ENCODE measurements around the gene IL13.
"Not testable (repeated sequence)": the region's sequence is repeated elsewhere in the genome, so short reads cannot be mapped to it uniquely, and the experiment has no call there.

IL13 gene

DNA sequence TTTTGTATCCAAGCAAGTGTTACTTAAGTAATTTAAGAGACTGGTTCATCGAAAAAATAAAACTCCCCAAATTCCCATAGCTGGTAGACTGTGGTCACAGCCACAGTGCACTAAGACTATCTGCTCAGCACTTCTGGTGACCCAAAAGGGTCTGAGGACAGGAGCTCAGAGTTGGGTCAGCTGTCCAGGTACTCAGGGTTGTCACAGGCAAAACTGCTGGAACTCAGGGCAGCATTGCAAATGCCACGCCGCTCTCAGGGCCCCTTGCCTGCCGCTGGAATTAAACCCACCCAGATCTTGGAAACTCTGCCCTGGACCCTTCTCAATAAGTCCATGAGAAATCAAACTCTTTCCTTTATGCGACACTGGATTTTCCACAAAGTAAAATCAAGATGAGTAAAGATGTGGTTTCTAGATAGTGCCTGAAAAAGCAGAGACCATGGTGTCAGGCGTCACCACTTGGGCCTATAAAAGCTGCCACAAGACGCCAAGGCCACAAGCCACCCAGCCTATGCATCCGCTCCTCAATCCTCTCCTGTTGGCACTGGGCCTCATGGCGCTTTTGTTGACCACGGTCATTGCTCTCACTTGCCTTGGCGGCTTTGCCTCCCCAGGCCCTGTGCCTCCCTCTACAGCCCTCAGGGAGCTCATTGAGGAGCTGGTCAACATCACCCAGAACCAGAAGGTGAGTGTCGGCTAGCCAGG is at the start of gene IL13:
TSS of gene IL13 (plus strand) at position 498 of the 705 bp plus-strand sequence. CDS start at position 512, 14 bp downstream.
- DNase-seq (ENCODE audit: insufficient read length, low spot score) (no peak), FAIRE-seq (no peak)

DNA sequence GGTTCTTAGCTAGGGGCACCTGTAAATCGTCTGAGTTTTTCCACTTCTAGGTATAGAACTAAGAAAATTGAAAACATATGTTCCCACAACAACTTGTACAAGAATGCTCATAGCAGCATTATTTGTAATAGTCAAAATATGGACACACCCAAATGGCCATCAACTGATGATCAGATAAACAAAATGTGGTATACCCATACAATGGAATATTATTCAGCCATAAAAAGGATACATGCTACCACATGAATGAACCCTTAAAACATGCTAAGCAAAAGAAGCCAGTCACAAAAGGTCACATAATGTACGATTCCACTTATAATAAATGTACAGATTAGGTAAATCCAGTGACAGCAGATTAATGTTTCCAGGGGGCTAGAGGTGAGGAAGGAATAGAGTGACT is 46.0 kb upstream of the IL13 start:
- no peak for DNase-seq (ENCODE audit: insufficient read length, low spot score)
- no peak for FAIRE-seq

DNA sequence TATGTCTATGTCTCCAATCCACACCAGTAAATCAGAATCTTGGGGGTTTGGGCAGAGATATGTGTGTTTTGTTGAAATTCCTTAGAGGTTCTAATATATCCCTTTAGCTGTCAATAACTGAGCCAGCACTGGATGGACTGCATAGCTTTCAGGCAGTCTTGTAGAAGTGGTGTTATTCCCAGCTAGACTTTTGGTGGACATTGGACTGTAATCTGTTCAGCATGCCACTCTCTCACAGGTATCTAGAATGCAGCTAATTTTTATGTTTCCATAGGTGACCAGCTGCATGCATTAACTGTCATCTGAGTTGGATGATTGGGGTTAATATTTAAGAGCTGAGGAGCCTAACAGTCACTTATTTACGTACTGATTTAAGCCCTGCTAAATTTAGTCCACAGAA is 45.1 kb upstream of the IL13 start:
- DNase-seq (ENCODE audit: insufficient read length, low spot score) (no peak), FAIRE-seq (no peak)

DNA sequence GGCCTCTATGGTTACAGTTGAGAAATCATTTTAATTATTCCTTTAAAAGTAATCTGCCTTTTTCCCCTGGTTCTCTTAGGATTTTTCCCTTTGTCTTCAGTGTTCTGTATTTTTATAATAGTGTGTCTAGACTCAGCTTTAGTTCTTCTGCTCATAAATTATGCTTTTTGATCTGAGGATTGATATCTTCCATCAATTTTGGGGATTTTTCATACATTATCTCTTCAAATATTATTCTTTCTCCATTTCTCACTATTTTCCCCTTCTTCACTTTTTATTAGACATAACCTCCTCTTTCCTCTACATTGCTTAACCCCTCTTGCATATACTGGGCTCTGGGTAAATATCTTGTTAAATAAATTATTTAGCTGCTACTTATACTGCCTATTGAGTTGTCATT is 36.3 kb upstream of the IL13 start:
- DNase-seq (ENCODE audit: insufficient read length, low spot score) (no peak), FAIRE-seq (no peak)

DNA sequence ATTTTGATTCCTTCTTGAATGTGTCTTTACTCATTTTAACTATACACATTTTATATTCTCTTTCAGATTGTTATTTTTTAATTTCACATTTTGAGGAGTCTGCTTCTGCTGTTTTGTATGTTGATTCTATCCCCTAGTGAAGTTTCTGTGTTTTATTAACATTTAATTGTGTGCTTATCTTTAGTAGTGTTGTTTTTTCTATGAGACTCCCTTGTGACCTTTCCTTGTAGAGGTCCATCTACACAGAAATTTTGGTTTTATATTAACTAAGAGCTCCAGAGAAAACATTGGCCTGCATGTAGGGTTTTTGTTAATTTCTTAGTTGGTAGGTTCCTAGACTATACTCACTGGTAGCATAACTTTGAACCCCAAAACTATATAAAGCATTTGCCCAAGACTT is 35.4 kb upstream of the IL13 start:
- FAIRE-seq (no peak), DNase-seq (ENCODE audit: insufficient read length, low spot score) (no peak)

DNA sequence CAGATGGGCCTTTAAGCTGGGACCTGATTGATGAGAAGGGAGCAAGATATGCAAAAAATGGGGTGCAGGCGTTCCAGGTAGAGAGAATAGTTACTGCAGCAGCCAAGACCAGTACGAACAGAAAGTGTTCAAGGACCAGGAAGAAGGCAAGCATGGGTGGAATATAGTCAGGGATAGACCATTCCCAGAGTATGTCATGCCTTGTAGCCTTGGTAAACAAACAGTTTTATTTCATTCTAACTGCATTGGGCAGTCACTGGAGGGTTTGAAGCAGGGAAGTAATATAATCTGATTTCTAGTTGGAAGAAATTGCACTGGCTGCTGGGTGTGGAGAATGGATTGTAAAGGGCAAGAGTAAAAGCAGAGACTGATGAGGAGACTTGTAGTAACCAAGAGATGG is 30.5 kb upstream of the IL13 start:
- no peak for FAIRE-seq
- no peak for DNase-seq (ENCODE audit: insufficient read length, low spot score)

DNA sequence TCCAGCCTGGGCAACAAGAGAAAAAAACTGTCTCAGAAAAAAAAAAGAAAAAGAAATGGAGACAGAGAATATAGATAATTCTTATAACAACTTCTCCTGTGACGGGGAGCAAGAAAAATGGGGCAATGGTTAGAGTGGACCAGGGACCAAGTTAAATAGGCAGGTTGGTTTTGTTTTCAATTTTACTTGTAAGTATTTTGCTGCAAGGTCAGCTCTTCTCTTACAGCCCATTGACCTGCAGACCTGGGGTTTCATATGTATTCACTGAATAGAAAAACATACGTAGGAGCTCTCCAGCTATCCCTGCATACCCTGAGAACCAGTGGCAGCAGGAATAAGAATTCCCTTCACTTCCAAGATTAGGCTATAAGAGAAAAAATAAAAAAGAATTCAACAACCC is 29.2 kb upstream of the IL13 start:
- FAIRE-seq (no peak), DNase-seq (ENCODE audit: insufficient read length, low spot score) (no peak)

DNA sequence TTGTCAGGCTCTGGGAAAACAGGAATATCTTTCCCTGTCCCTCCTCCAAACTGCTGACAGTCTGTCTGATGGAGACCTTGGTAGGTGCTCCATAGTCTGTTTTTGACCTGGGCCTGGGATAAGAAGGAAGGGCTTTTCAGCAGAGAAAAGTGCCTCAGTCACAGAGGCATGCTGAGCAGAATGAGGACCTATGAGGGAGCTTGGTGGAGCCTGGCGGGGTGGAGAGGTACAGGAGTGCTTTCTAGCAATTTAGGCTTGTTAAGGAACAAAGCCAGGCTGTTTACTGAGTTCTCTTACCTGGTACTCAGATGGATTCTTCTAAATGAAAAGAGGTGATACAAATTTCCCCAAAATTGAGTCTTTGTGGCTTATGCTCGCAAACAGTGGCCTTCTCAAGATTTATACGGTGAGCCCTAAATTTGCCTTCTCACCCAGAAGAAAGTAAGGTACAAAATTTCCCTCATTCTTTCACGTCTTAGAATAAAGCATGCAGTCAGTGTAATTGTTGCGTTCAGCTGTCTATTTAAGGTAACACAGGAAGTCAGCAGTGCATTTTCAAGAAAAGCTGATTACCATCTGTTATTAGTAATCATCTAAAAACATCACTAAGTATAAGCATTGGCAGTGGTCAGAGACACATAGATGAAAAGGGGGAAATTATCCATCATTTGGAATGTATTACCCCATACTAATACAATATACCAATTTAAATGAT is 28.6 kb upstream of the IL13 start:
- DNase-seq (ENCODE audit: insufficient read length, low spot score) (no peak), FAIRE-seq (no peak)

DNA sequence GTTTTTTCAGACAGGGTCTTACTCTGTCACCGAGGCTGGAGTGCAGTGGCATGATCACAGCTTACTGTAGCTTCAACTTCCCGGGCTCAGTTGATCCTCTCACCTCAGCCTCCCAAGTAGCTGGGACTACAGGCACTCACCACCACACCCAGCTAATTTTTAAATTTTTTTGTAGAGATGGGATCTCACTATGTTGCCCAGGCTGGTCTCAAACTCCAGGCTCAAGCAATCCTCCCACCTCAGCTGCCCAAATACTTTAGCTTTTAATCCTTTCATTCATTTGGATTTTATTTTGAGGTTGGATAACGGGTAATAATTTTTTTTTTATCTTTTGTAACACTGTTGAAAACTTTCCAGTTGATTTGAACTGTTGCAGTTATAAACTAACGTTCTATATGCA is 24.4 kb upstream of the IL13 start:
- not testable (repeated sequence) for DNase-seq (ENCODE audit: insufficient read length, low spot score); FAIRE-seq

DNA sequence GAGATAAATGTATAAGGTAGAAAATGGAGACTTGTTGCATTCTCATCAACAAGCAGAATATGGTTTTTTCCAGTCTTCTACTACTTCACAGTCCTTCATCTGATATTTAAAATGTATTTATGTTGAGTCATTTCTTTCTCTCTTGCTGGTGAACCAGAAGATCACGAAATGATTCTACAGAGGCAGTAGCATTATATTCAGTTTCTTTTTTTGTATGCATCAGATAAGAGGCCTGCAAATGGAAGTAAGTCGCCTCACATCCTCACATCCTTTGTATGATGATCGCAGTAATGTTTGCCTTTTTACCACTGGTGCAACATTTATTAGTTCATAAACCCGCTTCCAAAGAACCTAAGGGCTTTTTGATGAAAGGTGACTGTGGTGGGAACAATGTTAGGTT is 22.1 kb upstream of the IL13 start:
- DNase-seq (ENCODE audit: insufficient read length, low spot score) (no peak), FAIRE-seq (no peak)

DNA sequence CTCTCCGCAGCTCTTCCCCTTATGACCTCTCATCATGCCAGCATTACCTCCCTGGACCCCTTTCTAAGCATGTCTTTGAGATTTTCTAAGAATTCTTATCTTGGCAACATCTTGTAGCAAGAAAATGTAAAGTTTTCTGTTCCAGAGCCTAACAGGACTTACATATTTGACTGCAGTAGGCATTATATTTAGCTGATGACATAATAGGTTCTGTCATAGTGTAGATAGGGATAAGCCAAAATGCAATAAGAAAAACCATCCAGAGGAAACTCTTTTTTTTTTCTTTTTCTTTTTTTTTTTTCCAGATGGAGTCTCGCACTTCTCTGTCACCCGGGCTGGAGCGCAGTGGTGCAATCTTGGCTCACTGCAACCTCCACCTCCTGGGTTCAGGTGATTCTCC is 20.7 kb upstream of the IL13 start:
- DNase-seq (ENCODE audit: insufficient read length, low spot score): no peak
- FAIRE-seq: no peak

DNA sequence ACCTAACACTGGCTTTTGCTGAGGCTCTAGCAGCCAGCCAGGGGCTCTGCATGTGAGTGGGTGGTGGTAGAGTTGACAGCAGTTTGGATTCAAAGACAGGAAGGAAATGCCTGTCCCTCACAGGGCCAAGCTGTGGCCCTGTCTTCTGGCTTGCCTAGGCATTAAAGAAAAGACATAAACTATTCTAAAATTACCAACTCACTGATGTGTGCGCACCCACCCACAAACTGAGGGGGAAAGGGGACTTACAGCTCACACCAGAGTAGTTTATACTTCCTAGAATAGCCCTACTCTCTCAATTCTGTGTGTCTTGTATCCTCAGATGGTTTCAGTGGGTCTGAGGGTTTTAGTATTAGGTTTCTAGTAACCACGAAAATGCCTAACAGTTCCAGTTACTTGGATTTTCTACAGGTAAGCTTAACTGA is 18.3 kb upstream of the IL13 start:
- FAIRE-seq (no peak), DNase-seq (ENCODE audit: insufficient read length, low spot score) (no peak)

DNA sequence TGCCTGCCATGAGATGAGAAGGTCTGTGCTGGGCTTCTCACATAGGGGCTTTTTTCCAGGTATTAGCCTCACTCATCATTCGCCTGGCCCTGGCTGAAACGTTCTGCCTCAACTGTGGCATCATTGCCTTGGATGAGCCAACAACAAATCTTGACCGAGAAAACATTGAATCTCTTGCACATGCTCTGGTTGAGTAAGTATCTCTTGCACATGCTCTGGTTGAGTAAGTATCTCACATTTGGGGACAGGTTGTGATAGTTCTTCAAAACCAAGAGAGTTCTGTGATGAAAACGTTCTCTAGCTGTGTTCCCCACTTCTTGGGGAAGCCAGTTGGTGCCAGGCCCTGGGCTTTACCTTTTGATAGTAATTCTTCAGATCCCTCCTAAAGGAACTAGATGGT is 17.4 kb upstream of the IL13 start:
- no peak for FAIRE-seq

DNA sequence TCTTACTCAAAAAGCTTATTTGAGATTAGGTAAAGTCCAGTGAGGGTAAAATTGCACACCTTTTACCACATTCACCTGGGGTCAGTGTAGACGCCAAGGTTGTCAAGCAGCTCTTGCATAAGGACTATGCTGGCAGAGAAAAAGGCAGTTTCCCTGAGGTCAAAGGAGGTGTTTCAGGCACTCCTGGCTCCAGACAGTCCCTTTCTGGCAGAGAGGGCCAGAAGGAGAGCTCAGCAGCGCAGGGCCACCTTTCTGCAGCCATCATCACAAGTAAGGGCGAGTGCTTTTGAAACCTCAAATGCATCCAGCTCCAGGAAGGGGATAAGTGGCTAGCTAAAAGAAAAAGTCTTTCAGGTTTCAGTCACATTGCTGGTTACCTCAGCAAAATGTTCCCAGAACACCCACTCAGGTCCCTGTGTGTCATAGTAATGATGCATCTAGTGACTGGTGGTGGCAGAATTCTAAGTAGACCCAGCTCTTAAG is 16.7 kb upstream of the IL13 start:
- DNase-seq (ENCODE audit: insufficient read length, low spot score) (no peak), FAIRE-seq (no peak)

More for the DNA sequence above, 17.4 kb upstream of the IL13 start:
- DNase-seq (ENCODE audit: insufficient read length, low spot score): no peak

DNA sequence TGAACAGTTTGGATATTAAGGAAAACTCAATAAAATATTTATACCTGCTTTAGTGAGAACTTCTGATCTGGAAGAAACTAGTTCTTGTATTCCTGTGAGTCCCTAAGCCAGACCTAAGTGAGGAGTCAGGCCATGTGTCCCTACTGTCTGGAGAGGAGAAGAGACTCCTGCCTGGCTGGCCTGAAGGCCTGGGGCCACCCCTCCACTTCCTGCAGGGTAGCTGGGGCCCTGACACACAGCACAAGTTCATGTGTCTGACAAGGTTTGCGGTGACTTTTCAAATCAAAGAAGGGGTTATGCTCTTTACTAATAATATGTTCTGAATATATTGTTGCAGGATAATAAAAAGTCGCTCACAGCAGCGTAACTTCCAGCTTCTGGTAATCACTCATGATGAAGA is 16.1 kb upstream of the IL13 start:
- FAIRE-seq: no peak
- no peak for DNase-seq (ENCODE audit: insufficient read length, low spot score)

DNA sequence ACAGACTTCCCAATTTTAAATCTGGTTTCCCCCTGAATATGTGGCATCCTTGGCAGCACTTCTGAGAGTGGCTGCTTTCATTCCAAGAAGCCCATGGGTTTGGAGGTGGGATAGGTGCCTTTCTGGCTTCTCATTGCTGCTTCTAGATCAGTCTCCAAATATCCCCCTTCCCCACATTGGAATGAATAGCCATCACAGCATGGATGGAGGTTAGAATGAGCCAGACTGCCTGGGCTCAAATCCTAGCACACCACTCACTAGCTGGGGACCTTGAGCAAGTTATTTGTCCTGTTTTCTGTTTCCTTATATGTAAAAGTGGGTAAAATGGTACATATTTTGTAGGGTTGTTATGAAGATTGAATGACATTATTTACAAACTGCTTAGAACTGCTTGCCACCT is 13.8 kb upstream of the IL13 start:
- FAIRE-seq (no peak), DNase-seq (ENCODE audit: insufficient read length, low spot score) (no peak)

DNA sequence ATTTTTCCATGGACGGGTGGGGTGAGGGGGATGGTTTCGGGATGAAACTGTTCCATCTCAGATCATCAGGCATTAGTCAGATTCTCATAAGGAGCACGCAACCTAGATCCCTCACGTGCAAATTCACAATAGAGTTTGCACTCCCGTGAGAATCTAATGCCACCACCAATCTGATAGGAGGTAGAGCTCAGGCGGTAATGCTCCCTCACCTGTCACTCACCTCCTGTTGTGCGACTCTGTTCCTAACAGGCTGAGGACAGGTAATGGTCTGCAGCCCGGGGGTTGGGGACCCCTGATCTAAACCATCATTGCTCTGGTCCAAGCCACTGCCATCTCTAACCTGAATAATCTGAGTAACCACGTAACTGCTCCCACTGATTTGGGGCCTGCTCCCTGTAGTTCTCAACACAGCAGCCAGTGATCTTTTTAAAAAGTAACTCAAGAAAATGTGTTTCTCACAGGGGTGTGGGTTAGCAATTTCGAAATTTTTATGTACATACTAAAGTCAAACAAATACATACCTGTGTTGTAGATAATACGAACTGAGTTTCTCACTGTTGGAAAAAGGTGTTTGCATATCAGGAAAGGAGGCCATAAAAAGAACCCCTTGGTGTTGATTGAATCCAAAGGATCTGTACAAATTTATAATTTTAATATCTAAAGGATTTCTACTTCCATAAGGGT is 11.2 kb upstream of the IL13 start:
- no peak for DNase-seq (ENCODE audit: insufficient read length, low spot score)
- no peak for FAIRE-seq

DNA sequence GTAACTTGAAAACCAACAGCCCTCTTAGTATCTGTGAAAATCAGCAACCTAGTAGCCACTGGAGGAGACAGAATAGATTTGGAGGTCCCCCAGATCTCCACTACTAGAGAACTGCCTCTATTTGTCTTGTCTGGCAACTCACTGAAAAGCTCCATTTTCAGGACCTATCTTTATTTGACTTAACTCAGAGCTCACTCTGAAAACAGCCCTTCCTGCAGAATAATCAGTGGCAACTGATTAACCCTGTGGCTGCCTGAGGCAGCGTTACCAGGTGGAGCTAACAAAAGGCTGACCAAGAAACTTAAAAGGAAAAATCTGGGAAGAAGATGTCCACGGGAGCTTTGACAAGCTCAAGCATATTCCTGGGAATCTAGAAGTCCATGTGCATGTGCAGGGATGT is 10.5 kb upstream of the IL13 start:
- FAIRE-seq: no peak
- DNase-seq (ENCODE audit: insufficient read length, low spot score): no peak

DNA sequence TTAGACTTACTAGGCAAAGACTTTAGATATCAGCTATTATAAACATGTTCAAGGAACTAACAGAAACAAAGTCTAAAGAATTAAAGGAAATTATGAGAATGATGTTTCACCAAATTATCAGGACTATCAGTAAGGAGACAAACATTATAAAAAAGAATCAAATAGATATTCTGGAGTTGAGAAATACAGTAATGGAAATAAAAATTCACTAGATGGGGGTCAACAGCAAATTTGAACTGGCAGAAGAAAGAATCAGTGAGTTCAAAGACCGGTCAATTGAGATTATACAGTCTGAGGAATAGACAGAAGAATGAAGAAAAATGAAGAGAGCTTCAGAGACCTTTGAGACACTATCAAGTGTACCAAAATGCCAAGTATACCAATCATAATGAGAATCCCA is 9.6 kb upstream of the IL13 start:
- FAIRE-seq: no peak
- no peak for DNase-seq (ENCODE audit: insufficient read length, low spot score)

DNA sequence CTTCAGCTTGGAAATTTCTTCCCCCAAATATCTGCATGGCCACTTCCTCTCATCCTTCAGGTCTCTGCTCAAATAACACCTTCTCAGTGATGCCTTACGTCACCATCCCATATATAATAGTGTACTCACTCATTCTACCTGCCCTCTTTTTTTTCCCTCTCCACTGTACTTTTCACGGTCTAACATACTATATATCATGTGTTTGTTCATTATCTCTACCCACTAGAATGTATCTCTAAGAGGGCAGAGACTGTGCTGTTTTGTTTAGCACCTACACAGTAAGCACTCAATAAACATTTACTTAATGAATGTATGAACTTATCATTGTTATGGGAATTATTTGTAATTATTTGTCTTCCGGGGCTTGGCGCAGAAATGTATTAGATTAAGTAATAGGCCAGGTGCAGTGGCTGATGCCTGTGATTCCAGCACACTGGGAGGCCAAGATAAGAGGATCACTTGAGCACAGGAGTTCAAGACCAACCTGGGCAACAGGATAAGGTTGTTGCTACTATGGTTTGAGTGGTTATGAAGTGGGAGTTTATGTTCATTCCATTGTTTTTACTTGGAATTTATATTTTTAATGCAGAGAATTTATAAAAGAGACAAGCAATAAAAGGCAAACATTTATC is 6.0 kb upstream of the IL13 start:
- FAIRE-seq (no peak), DNase-seq (ENCODE audit: insufficient read length, low spot score) (no peak)

DNA sequence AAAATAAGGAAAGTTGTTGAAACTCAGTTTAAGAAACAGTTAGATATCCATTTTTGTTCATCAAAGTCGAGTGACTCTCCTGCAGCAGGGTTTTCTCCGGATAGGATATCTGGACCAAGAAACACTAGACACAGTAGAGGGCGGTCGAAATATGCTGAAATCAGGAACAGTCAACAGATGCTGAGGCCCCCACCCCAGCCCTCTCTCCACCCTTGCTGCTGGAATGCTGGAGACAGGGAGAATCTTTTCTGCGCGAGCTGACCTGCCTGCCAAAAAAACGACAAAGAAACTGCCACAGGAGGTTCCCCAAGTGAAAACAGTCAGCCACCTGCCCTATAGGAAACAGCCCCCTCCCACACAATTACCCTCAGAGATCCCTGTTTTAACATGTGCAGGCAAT is 4.3 kb upstream of the IL13 start:
- DNase-seq (ENCODE audit: insufficient read length, low spot score): no peak
- FAIRE-seq: no peak

All from HTR-8/SVneo (cell line).